ENCODE measurements around the gene DDX31.

DNA sequence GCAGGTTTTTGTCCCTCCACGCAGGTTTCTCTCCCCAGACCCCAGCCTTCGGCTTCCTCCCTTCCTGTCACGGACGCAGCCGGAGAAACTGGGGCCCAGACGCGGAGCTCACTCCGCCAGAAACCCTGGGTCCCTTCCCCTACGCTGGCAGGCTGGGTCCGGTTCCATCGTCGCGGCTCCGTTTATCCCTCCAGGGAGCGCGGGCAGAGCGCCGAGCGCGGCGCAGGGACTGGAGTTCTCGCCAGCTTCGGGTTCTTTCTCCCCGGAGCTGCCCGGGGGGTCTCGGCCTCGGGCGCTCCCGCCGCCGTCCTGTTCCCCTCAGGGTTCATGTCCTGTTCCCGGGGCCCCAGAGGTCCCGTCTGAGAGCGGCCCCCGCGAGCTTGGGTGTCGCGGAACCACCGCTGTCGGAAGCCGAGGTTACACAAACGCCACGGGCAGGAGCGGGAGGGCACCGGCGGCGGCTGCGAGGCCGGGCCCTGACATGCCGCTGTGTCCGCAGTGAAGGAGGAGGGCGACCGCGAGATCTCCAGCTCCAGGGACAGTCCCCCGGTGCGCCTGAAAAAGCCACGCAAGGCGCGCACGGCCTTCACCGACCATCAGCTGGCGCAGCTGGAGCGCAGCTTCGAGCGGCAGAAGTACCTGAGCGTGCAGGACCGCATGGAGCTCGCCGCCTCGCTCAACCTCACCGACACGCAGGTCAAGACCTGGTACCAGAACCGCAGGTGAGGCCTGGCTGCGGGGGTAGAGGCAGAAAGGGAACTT, 82.8 kb downstream of the DDX31 start:
- no peak for TF ChIP-seq GATA2 (IDR thresholded peaks at IDR 0.05; ENCODE audit: low read depth, low read length)
- no peak for TF ChIP-seq GATA3 (IDR thresholded peaks at IDR 0.05; ENCODE audit: low read depth, low read length)
